GM21786 (cell line): ENCODE results near the gene CFDP1.
A peak's percentile ranks its signal among the peaks of the same experiment; 100 is the strongest.

ENCODE experiments used
- ATAC-seq: cut with Tn5 transposase; IDR thresholded peaks from one replicate; pipeline ENCODE4 v1.9.1; 2021; ENCODE audit not compliant: unreplicated experiment

Gene CFDP1

DNA sequence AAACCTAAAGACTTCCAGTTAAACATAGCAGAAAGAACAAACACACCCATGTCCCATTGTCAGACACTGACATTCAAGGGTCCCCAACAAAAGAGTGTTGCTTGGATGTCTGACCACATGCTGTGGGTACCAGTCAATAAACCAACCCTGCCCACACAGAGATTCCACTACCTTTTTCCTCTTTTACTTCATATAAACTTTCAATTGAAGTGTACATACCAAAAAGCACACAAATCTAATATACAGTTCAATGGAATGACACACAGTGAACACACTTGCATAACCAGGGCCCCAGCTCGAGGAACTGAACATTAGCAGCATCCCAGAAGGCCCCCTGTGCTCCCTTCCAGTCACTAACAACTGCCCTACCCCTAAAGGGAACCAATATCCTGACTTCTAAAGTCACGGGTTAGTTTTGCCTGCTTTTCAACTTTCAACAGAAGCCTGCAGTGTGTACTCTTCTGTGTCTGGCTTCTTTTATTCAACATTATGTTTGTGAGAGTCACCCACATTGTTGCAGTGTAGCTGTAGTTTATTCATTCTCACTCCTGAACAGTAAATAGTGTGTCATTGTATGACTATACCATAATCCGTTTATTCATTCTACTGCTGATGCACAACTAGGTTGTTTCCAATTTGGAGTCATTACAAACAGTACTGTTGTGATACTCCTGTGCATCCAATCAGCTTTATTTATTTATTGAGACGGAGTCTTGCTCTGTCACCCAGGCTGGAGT is 18.0 kb downstream of the CFDP1 start:
- no peak for ATAC-seq

DNA sequence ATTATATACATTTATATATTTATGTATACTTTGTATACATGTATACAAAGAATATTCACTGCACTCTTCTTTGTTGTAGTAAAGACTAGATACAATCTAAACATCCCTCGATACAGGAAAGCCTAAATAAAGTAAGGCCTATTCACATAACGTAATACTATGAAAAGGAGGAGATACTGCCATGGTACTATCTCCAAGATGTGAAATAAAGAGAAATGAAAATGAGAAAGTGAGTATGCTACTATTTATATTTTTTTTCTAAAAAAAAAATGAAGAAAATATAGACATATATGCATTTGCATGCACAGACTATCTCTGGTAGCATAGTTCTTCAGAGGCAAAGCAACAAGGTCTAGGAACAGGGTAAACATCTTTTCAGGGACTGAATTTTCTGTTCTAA is 19.4 kb downstream of the CFDP1 start:
- ATAC-seq = peak; percentile 47

DNA sequence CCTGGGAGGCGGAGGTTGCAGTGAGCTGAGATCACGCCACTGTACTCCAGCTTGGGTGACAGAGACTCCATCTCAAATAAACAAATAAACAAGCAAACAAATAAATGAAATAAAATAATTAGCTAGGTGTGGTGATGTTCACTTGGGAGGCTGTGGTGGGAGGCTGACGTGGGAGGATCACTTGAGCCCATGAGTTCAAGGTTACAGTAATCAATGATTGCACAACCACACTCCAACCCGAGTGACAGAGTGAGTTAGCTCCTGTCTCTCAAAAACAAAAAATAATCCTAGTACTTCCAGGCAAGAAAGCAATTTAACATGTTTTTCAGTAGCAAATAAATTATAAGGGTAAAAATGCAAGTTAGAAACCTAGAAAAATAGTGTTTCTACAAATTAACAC is 26.4 kb downstream of the CFDP1 start:
- ATAC-seq = no peak

DNA sequence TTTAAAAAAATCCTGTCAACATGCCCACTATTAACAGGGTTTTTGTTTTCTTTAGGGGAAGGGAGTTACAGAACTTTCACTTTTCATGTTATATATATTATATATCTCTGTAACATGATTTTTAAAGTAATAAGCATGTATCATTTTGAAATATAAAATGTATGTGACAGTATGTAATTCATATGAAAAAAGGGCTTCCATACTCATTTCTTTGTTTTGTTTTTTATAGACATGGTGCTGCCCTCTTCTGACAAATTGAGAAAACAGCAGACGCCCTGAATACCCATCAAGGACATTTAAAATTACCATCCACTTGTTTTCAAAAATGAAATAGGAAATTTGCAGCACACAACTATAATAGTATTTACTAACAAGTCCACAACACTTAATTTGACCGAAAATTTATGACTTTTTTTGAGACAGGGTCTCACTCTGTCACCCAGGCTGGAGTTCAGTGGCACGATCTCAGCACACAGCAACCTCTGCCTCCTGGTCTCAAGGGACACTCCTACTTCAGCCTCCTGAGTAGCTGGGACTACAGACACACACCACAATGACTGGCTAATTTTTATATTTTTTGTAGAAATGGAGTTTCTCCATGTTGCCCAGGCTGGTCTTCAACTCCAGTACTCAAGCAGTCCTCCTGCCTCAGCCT is 30.4 kb downstream of the CFDP1 start:
- ATAC-seq = no peak

DNA sequence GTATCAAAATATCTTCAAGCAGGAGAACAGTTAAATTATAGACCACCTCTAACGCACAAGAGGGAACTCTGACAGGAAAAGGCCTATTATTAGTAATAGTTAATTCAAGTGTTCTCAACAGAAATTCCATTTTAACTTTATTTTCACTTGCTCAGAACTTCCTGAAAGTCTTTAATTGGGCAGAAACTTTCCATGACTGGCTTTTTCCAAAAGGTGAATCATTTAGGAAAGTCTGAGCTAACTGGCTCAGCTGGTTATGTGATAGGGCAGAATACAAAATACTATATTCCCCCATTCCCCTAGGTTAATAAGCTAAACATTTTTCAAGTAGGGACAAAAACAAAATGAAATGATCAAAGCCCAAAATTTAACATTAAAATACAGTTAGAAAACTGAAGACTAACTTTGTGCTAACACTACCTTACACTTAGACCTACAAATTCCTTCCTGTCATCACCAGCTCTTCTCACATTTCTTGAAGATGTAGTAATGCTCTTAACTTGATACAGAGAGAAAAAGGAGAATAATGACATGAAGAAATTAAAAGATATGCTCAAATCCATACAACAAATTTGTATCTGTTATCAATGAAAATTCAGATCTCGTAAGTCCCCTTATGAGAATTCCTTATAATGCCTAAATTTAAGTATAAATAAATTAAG is 31.0 kb downstream of the CFDP1 start:
- ATAC-seq = no peak

DNA sequence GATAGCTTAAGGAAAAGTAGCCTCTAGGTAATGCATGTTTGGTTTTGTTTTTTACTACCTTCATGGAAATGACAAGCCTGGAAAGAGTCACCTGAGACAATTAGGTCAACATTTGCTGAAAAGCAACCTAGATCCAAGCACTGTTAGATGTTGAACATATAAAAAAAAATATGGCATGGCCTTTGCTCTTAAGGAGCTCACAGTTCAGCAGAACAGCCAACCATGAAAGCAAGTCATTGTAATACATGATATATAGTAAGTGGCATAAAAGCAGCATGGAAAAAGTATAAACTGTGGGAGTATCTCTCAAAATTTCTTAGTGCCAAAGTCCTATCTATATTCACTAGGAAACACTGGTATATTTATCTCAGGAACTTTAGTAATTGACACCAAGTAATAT is 31.6 kb downstream of the CFDP1 start:
- no peak for ATAC-seq

DNA sequence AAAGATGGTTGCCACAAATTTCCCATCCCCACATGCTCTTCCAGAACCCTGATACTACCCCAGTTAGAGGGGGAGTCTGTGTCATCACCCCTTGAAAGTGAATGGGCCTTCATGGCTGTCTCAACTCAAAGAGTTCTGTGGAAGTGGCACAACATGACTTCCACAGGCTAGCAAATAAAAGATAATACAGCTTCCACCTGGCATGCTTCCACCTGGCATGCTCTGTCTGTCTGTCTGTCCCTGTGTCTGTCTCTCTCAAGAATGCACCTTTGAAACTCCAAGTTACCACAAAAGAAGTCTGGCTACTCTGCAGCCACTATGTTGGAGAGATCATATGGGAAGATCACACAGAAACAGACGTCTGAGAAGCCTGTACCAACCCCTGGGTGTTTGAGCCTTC is 35.0 kb downstream of the CFDP1 start:
- ATAC-seq = no peak

DNA sequence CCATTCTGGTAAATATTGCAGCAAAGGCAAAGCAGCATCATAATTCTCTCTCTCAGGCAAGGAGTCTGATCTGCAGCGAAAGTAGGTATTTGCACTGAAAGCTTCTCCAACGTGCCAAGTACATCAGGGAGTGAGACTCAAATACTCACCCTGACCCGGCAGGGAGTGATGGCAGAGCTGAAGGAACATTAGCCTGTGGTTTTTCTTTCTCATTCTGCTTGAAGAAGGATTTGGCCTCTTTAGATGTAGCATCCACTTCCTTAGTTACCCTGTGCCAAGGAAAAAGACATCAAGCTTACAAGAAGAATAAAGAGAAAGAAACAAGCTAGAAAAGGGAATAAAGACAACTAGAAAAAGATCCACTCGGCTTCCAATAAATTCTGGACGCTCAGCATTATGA is 38.4 kb downstream of the CFDP1 start:
- no peak for ATAC-seq

DNA sequence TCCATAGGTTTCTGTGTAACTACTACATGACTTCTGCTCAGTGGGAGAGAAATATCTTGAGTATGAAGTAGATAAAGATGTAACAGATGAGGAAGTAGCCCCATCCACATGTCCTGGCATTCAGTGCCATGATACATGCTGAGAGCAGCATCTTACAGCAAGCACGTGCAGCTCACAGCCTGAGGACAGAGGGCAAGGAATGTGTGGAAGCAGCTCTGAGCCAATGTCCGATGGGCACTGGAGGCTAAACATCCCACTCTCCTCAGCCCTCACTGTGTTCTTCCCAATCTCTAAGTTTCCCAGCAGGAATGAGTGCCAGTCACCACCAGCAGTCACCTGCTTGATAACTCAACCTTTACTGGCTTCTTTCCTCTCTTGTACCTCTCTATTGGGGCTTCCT is 40.4 kb downstream of the CFDP1 start:
- no peak for ATAC-seq

DNA sequence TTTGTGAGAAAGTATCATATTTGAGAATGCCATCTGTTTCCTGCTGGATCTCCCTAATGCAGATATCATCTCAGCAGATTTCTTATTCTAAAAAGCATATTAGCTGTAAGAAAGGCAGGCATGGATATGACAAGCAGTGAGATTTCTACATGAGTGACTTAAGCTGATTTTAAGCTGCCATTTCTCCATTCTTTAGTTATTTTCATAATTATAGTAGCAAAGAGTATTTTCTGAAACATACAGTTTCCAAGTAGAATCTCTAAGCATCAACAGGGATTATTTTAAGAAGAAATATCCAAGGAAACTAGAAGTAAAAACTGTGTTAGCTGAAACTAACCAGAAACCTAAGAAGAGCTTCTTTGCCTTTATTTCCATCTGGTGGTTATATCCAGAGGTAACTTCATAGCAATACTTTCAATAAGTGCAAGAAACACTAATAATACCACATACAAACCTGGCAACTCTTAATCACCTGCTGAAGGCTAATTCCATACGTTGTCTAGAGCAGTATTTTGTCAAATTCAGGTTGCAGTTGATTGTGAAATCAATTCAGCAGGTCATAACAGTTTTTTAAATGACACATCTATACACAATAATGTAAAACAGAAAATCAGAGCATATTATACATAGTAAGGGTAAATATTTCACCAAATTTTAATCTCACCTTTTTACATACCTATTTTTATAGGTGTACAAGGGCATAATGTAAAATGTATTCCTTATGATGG is 42.2 kb downstream of the CFDP1 start:
- no peak for ATAC-seq

DNA sequence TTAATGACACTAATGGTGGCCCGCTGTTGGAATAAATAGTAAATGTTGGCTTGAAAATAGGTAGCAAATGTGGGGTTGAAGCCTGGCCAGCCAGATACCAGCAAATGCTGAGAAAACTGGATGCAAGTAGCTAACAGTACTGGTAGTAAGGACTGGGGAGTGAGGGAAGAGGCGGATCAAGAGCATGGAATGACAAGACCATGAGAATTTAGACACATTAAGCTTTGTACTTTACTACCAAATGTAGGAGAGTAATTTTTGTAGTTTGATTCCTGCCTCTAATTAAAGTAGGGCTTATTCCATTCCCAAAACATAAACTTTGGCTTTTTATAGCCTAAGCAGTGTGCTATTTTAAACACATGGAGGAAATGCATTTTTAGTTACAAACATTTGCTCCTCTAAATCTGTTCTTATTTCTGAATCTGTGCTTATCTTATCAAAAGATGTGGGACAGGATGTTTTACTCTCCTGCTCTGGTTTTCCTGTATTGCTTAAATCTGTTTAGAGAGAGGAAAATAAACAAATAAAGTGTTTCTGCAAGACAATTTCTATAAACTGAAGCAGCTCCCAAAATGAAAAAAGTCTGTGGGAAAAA is 44.1 kb downstream of the CFDP1 start:
- ATAC-seq = no peak

DNA sequence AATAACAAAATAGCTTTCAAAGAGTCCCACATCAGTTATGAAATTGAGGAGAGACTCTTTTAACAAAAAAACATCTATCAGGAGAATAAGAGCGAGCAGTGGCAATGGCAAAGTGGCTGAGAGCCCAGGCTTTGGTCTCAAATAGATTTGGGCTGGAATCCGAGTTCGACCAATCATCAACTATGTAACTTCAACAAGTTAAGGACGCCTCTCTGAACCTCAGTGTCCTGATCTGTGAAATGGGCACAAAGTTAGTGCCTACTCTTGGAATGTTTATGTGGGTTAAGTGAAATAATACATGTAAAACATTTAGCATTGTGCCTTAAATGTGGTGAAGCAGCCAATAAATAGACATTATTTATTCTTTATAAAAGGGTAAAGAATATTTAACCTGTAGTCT is 45.4 kb downstream of the CFDP1 start:
- no peak for ATAC-seq

DNA sequence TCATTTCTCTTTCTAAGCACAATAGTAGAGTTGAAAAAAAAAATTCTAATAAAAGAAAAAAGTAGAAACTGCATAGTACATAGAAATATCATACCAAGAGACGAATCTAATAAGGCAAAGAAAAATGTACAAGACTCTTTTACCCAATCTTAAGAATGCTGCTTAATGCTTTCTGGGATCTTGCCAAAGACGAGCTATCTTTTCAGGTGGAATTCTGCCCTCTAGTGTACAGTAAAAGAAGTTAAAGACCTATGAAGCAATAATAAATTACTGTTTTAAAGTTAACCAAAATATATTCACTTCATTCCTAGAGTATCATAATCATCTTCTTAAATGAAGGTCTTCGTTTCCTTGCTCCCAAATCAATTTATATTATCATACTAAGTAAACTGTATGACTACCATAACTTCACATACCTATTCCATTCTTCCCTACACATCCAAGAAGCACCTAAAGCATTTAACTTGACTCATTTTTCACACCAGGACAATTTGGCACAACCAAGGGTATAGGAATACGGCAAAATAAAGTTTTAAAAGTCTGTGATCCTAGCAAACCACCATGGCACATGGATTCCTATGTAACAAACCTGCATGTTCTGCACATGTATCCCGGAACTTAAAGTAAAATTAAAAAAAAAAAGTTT is 47.7 kb downstream of the CFDP1 start:
- ATAC-seq = no peak

DNA sequence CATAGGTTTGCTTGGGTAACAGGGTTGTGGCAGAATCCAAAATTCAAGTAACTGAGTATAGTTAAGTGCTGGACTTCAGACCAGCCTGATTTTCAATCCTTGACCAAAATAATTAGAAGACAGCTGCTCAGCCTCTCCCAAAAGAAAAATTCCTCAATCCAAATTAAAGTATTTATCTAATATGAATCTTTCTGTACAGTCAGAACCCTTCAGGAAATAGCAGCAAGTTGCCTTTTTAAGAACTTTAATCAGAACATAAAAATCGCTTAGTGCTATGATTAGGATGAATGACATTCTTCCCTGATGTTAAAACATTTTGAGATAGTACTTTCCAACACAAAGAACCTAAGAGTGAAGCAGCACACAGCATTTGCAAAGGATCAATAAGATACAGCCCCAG is 50.2 kb downstream of the CFDP1 start:
- ATAC-seq = no peak

DNA sequence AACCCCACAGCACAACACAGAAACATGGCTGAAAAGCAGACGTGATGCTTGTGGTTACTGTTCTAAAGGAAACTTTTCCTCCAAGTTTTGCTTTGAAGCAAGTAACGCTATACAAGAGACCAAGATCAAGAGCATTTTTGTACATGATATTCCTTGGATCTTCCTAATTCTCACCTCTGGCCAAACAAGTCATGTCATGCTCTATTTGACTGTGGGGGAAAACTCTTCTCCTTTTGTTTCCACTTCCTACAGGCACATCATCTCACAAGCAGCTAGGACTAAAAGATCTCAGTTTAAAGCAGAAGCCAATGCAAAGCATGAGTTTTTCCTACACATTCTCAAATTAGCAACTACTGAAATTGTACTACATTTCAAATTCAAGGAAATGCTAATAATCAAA is 50.7 kb downstream of the CFDP1 start:
- no peak for ATAC-seq

DNA sequence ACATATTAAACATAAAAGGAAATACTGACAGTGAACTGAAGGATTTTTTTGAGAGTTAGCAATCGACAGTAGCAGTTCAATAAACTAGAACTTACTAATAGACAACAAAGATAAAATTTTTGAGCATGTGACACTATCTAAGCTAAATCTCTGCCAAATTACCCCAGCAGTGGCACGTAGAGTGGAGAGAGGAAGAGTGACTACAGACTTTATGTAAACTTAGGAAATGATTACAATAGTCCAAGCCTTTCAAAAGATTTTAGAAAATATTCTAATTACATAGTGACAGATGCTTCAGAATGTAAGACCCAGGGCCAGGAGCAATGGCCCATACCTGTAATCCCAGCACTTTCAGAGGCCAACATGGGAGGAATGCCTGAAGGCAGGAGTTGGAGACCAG is 52.4 kb downstream of the CFDP1 start:
- ATAC-seq = no peak

DNA sequence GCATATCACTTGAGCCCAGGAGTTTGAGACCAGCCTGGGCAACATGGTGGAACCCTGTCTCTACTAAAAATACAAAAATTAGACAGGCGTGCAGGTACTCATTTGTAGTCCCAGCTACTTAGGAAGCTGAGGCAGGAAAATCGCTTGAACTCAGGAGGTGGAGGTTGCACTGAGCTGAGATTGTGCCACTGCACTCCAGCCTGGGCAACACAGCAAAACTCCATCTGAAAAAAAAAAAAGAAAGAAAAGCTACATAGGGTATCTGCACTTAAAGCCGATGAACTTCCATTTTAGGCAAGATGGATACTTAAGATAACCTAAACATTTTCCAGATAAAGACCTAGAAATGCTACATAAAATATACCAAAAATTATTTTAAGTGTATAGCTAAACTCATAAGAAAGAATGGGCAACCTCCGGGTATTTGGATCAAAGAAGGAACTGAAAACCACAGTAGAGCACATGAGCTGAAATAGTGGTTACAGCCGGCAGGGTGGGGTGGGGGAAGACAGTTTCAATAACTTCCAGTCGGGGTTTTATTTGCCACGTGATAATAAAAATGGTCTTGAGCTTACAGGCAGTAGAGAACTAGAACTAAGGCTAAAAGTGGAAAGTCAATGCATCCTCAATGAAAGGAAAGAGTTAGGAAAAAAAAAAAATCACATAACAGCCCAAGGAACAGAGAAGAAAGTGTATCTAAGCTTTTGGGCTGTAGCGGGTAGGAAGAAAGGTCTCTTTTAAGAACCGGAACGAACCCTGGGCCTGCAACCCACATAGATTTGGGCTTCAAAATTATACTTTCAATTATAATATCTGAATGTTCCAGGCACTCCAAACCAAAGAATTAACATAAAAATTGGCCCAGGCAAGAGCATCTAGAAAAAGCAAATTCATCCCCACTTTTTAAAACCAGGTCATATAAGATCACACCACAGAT is 53.1 kb downstream of the CFDP1 start:
- ATAC-seq = peak; percentile 81

DNA sequence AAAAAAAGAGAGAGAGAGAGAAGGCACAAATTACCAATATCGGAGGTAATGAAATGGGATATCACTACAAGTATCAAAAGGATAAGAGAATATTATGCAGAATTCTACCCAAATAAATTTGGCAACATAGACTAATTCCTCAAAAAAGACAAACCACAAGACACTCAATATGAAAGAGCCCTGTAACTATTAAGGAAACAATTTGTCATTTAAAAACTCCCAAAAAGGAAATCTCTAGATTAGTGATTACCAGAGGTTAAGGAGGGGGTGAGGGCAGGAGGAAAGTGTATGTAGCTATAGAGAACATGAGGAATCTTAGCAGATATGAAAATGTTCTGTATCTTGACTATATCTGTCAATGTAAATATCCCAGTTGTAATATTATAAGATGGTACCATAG is 54.0 kb downstream of the CFDP1 start:
- ATAC-seq = peak; percentile 54

DNA sequence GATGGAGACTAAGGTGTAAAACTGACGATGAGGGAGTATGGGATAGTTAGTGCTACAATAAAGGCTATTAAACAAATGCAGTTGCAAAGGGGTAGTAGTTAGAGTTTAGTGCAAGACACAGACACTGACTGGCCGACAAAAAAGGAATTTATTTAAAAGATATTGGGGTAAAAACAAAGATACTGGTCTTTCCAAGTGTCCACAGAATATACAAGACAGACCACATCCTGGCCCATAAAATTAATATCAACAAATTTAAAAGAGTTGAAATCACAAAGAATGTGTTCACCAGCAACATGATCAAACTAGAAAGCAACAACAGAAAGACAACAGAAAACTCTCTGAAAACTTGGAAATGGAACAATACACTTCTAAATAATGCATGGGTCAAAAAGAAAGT is 54.7 kb downstream of the CFDP1 start:
- no peak for ATAC-seq
